GM12873 (cell line): ENCODE measurements around the gene ANKRD34B.

ENCODE experiments used
- TF ChIP-seq, protein P1 (sequence below): IDR thresholded peaks from 2 replicates; pipeline ENCODE4 v1.5.1; 2012; ENCODE audit warnings: low read depth, mild to moderate bottlenecking, moderate library complexity, low read length, control low read depth; ENCODE audit not compliant: insufficient read depth; ENCODE audit errors: missing control alignments

ANKRD34B gene

DNA sequence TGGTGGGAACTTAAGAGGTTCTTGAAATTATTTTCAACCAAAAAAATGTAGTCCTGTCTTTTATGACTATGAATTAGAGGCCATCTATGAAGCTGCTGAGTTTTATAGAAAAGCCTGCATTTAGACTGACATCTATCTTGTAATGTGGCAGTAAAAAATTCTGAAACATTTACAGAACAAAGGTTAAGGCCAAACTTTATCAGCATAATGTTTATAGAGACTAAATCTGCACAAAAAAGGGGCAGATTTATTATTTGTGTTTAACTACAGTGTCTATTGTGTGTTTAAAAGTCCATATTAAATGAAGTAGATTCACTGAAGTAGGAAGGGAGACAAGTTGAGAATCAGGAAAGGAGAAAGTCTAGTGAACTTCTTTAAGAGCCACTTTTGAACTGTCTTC lies 37.3 kb upstream of the ANKRD34B start:
- TF ChIP-seq, protein P1, sequence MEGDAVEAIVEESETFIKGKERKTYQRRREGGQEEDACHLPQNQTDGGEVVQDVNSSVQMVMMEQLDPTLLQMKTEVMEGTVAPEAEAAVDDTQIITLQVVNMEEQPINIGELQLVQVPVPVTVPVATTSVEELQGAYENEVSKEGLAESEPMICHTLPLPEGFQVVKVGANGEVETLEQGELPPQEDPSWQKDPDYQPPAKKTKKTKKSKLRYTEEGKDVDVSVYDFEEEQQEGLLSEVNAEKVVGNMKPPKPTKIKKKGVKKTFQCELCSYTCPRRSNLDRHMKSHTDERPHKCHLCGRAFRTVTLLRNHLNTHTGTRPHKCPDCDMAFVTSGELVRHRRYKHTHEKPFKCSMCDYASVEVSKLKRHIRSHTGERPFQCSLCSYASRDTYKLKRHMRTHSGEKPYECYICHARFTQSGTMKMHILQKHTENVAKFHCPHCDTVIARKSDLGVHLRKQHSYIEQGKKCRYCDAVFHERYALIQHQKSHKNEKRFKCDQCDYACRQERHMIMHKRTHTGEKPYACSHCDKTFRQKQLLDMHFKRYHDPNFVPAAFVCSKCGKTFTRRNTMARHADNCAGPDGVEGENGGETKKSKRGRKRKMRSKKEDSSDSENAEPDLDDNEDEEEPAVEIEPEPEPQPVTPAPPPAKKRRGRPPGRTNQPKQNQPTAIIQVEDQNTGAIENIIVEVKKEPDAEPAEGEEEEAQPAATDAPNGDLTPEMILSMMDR = no peak

DNA sequence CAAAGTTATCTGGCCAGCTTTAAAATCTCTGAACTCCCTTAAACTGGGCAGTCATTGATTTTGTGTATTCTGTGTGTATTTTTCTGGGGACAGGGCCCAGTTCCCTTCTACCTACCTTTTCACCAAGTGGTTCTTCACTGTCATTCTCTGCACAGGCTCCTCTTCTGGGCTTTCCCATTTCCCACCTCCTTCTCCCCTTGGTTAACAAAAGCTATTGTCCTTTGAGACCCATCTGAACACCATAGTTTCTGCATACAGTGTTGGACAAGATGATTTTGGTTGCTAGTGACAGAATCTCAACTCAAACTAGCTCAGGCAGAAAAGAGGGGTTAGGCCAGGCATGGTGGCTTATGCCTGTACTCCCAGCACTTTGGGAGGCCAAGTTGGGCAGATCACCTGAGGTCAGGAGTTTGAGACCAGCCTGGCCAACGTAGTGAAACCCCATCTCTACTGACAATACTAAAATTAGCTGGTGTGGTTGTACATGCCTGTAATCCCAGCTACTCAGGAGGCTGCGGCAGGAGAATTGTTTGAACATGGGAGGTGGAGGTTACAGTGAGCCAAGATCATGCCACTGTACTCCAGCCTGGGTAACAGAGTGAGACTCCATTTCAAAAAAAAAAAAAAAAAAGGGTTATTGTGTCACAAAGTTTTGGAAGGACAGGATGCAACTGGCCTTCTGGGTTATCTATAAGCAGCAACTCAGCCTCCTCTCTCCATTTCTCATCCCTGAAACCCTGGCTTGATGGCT lies 31.0 kb upstream of the ANKRD34B start:
- TF ChIP-seq, protein P1 = no peak

DNA sequence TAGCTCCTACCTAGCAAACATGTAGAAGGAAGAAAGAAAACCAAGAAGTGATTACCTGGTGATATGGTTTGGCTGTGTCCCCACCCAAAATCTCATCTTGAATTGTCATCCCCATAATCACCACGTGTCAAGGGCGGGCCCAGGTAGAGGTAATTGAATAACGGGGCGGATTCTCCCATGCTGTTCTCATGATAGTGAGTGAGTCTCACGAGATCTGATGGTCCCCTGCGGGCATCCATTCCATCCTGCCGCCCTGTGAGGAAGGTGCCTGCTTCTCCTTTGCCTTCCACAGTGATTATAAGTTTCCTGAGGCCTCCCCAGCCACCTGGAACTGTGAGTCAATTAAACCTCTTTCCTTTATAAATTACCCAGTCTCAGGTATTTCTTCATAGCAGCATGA lies 27.4 kb upstream of the ANKRD34B start:
- TF ChIP-seq, protein P1 = no peak

DNA sequence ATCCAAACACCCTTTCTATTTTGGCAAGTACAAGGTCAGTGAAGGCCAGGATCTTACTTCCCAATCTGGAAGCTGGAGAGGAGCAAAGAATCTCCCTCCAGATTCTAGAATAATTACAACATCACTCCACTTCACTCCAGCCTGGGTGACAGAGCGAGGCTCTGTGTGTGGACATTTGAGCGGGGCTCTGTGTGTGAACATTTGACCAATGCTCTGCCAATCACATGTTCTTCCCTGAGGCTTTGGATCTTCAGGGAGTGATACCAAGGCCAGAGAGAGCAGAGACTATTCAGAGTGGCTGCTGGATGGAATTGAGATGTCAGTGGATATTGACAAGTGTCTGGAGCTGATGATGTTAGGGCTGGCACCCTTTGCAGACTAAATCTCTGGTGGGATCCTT lies 24.7 kb upstream of the ANKRD34B start:
- TF ChIP-seq, protein P1 = no peak

DNA sequence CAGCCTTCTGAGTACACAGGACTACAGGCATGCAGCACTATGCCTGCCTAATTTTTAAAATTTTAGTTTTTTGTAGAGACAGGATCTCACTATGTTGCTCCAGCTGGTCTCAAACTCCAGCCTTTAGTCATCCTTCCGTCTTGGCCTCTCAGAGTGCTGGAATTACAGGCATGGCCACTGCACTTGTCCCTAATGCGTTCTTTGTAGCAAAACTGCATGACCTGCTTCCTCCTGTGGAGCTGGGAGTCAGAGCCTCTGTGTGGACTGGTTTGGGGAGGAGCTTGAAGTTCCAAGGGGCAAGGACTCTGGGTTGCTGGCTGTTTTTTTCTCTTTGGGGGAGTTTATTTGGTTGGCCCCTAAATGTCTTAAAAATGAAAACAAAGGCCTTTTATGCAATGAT lies 22.7 kb upstream of the ANKRD34B start:
- TF ChIP-seq, protein P1 = no peak

DNA sequence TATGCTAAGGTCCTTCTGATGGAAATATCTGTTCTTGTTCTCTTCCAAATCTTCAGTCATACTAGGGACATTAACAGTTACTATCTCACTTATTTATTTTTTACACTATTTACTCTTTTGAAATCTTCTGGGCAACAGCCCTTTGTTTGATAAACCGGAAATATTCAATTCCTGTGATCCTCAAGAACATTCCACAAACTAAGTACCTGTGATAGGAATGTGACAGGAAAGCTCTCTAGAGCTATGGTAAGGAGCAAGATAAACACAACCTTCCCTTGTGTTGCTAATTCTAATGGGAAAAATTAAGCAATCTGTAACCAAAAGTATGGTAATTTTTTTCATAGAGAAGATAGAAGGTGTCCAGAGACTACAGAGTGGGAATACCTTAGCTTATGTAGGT lies 22.0 kb upstream of the ANKRD34B start:
- TF ChIP-seq, protein P1 = no peak

DNA sequence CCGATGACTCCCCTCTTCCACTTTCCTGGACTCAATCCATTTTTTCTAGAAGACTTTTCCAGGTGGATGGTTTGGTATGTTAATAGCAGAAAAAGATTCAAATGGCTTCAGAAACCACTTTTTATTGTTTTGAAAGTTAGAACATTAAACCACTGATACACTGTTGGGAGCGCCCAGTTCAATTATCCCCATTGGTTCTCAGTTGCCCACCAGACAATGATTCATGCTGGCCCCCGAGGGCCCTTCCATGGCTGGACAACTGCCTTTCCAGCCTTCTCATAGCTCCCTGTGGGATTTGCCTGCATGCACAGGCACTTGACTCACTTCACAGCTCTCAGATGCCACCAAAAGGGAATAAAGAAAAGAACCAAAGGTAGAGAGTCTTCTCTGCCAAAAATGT lies 21.3 kb upstream of the ANKRD34B start:
- TF ChIP-seq, protein P1 = no peak
